ENCODE measurements around the gene EDARADD.

Gene EDARADD

DNA sequence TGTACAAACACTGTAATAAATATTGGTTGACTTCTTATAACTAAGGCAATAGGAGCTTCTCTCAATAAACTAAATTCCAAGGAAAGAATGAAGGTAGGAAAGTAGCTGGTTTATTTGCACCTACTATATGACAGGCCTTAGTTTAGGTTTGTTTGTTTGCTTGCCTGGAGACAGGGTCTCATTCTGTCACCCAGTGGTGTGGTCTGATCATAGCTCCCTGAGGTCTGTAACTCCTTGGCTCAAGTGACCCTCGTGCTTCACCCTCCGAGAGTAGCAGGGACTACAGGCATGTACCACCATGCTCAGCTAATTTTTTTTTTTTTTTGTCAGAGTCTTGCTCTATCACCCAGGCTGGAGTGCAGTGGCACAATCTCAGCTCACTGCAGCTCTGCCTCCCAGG is 1.9 kb upstream of the EDARADD start:
- no peak for DNase-seq (ENCODE audit: low read depth in 2 of 2)

GRCh38 chr1:236394879-236395229 is 768 bp downstream of the EDARADD start:
- DNase-seq (ENCODE audit: low read depth in 2 of 2): no peak

- peak in 1 of 2 experiments; percentile 17 for DNase-seq (ENCODE audit: low read depth in 2 of 2)
Measured at GRCh38 chr1:236395230-236395946, 1.3 kb downstream of the EDARADD start.

- no peak for DNase-seq (ENCODE audit: low read depth in 2 of 2)
Measured at GRCh38 chr1:236395947-236396664, 2.0 kb downstream of the EDARADD start.

DNA sequence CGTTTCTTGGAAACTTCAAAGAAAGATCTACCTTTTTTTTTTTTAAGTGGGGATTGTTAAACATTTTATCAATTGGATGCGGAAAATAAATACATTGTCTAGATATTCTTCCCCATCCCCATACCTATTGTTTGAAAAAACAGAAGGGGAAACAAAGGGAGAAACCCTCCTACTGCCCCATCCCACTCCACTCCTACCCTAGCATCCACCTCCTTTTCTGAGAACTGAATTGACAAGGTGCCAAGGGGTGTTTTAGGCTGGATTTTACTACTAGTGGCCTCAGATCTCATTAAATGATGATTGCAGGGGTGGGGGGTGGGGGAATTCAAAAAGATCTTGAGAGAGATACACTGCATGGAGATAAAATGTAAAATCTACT is 2.6 kb downstream of the EDARADD start:
- no peak for DNase-seq (ENCODE audit: low read depth in 2 of 2)

GRCh38 chr1:236397173-236397759 is 3.2 kb downstream of the EDARADD start:
- no peak for DNase-seq (ENCODE audit: low read depth in 2 of 2)

DNA sequence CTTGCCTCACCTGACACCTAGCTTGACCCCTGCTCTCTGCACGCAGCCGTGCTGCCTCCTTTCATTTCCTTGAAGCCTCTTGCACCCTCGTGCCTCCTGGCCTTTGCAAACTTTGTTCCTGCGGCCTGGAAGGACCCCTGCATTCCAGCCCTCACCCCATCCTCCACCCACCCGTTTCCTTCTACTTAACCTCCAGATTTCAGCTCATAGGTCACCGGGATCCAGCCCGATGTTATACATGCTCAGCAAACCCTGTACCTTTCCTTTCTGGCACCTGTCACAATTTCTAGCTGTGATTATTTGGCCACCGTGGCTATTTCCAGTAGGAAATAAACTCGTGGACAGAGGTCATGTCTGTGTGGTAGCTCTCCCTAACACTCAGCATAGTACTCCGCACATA is 4.5 kb downstream of the EDARADD start:
- DNase-seq (ENCODE audit: low read depth in 2 of 2): no peak

GRCh38 chr1:236400061-236400603 is 6.0 kb downstream of the EDARADD start:
- no peak for DNase-seq (ENCODE audit: low read depth in 2 of 2)

GRCh38 chr1:236401698-236402097 is 7.6 kb downstream of the EDARADD start:
- DNase-seq (ENCODE audit: low read depth in 2 of 2): no peak

DNA sequence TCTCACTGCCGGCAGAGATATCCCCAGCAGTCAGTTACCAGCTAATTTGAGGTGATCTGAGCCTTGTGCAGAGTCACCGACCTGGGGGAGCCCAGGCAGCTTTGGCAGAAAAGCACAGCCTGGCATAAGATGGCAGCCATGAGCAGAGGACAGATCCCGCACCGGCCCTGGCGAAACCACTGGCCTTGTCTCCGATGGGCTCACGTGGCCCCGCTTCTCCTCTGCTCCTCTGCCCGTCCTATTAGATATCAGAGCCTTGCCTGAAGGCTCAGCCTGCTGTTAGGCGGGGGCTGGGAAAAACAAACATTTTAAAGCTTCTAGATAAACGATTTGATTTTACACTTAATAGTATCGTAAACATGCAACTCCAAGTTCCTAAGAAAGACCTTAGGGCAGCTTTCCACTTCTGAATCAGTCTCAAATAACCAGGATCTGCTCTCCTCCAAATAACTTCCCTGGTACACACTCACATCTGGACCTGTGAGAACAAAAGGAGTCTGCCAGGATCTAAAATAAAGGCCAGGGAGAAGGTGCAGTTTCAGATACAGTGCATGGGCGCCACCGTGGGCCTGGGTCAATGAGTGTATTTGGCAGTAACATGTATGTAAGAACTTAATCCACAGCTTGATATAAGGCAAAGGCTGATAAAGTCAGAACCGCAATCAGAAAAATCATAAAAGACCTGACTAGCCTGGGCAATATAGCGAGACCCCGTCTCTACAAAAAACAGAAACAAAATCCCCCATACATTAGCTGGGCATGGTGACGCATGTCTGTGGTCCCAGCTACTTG is 10.0 kb downstream of the EDARADD start:
- no peak for DNase-seq (ENCODE audit: low read depth in 2 of 2)

DNA sequence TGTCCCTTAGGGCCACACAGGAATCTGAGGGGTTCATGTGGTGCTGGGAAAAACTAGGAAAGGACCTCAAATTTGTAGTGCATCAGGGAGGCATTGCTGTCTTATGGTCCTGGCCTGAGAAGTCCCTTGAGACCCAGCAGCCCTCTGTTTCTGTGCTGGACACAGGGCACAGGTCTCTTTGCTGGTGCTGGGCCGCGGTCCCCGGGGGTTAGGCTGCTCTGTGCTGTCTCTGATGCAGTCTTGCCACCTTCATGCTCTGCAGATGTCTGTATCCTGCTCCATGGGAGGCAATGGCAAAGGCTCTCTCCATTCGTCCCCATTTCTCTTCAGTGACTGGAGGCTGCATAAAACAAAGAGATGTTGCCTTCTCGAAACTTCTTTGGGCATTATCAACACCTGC is 13.0 kb downstream of the EDARADD start:
- no peak for DNase-seq (ENCODE audit: low read depth in 2 of 2)

DNA sequence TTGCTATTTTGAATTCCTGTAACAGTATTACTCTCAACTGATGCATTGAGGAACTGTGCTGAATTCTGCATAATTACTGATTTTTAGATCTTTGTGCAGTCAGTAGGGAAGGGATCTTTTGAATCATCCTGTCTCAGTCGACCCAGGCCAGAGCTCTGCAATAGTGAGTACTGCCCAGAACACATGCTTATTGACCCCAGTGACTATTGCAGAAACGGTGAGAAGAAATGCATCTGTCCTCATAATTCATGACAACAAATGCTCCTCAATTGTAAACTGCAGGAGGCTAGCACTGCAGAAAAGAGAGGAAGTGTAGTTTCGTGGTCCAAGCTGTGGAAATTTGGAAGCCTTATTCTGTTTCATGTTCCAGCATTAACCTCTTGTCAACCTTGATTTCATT is 19.6 kb downstream of the EDARADD start:
- DNase-seq (ENCODE audit: low read depth in 2 of 2): no peak

DNA sequence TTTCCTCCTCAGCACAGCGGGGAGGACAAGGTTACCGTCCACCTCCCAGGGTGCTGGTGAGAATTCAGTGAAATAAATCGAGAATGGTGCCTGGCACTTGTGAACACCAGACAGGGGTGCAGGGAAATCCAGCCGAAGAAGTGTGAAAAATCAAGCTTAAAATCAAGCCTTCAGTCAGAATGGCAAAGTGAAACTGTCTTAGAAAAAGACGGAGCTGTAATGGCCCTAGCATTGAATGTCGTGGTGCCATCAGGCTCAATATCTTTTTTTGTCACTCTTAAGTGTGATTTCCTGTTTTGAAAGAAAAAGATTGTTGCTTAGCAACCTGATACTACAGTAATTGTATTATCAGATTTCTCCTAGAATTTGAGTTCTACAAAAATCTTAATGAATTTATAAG is 22.1 kb downstream of the EDARADD start:
- no peak for DNase-seq (ENCODE audit: low read depth in 2 of 2)

DNA sequence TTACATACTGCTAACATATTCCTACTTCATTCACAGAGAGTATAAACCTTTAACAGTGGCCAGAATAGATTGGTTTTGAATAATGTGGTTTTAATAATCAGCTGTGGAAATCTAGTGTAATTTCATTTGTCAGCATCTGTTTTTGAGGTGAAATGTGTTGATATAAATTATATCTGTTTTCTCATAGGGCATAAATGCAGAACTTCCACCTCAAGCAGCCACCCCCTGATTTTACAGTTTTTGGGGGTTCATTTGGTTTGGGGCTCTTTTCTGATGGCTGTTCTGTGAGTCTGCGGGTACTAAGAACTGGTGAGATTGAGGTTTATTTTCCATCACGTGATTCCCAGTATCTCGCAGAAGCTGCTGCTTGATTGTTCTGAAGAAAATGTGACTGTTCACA is 23.2 kb downstream of the EDARADD start:
- no peak for DNase-seq (ENCODE audit: low read depth in 2 of 2)

- no peak for DNase-seq (ENCODE audit: low read depth in 2 of 2)
Measured at GRCh38 chr1:236419502-236419901, 25.4 kb downstream of the EDARADD start.

DNA sequence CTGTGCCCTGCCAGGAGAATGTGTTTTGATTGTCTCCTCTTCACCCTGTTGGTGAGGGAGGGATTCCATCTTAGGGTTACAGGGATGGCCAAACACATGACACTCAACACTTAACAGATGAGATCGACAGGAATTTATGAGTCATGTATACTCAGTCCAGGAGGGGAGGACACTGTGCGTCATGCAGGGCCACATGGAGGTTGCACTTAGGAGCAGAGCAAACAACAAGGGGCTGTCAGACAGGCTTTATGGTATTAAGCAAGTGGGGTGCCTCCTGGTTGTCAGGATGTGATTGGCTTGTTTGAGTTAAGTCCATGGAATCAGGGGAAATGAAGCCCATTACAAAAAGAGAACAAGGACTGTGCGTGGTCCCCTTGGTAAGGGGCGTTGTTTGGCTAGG is 26.9 kb downstream of the EDARADD start:
- no peak for DNase-seq (ENCODE audit: low read depth in 2 of 2)

DNA sequence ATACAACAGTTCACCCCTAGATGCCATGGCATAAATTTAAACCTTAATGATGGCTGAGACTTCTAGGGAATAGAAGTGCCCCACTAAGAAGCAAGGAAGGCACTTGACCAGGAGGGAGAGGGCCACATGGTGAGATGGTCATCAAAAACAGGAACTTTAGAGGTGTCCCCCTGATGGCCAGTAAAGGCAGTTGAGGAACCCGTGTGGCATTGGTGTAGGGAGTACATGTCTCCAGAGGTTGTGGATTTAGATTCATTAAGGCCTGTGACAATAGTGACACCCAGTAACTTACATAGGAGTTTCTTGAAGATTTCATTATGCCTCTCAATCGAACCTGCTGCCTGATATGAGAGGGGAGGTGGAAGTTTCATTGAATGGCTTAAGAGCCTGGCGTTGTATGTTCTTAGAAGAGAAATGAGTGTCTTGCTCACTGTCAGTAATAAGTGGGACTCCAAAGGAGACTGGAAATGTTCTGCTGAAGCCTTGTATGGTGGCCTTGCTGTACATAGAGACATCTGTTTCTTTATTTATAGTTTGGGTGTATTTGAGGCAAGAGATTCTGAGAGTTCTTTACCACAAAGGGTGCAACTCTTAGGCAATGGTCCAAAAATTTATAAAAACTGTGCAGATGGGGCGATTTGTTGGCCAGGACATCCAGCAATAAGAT is 27.9 kb downstream of the EDARADD start:
- DNase-seq (ENCODE audit: low read depth in 2 of 2): no peak

DNA sequence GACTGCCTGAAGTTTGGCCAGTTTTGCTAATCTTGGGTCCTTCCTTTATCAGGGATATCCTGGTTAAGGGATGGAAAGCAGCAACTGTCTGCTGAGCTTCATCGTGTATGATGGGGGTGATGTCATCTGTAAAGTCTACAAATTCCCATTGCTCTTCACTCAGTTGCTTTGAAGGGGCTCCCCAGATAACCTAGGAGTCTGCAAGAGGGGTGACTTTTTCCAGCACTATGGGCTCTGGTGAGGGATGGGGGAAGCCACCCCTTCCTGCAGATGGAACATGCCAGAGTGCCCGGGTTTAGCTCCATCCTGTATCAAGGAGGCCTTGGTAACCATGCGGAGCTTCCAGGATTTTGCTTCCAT is 28.4 kb downstream of the EDARADD start:
- no peak for DNase-seq (ENCODE audit: low read depth in 2 of 2)

DNA sequence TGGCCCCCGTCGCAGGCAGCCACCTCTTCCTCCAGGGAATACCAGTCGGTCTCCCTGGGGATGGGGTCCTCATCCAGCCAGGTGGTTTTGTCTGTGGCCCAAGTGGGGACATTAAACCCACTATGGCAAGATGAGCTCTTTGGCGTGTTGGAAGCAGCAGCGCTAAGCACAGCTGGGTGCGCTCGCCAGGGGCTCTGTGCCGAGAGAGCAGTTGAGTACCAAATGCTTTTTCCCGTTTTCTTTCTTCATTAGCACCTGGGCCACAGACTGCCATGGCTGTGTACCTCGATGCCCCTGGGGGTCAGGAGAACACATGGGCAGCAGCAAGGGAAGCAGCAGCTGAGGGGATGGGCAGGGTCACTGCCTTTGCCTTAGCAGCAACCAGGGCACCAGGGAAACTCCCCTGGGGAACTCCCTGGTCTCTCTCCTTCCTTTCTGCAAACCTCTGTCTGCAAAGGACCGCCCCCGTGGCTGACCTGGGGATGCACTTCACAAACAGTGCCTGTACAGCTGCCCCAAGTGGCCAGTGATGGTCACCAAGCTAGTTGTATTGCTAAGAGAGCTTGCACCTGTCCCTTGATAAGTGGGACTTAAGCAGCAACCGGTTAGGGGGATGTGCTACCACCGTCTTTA is 31.1 kb downstream of the EDARADD start:
- peak in 1 of 2 experiments; percentile 11 for DNase-seq (ENCODE audit: low read depth in 2 of 2)

DNA sequence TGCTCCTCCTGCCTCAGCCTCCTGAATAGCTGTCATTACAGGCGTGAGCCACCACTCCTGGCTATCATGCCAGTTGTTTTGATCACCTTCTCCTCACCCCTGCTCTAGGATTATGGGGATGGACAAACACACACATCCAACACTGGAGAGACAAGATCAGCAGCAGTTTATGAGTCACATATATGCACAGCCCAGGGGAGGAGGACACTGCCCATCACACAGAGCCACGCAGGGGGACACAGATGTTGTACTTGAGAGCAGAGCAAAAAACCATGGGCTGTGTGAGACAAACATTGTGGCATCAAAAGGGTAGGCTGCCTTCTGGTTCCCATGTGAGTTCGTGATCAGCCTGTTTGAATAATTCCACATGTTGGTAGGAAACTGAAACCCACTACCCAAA is 32.1 kb downstream of the EDARADD start:
- no peak for DNase-seq (ENCODE audit: low read depth in 2 of 2)

GRCh38 chr1:236429715-236430274 is 35.7 kb downstream of the EDARADD start:
- DNase-seq (ENCODE audit: low read depth in 2 of 2): no peak
